Testis (tissue), 2 donors: Measurements from ENCODE around the gene GPATCH11.

Experiments
- POLR2A ChIP-seq: fragments of 450-650 bp; IDR thresholded peaks from one replicate; pipeline ENCODE4 v1.6.1; 2017; ENCODE audit warnings: antibody characterized with exemption, mild to moderate bottlenecking, moderate library complexity
- TF ChIP-seq, protein P1 (sequence below), 3 experiments: fragments of 450-650 bp in 2 of 3; fragments of 200-600 bp in 1 of 3; sonication (generic) in 1 of 3; IDR thresholded peaks; one replicate each; pipeline ENCODE4 v1.5.1; 2016 to 2019; ENCODE audit warnings: antibody characterized with exemption in 3 of 3, mild to moderate bottlenecking in 2 of 3, moderate library complexity in 1 of 3

DNA sequence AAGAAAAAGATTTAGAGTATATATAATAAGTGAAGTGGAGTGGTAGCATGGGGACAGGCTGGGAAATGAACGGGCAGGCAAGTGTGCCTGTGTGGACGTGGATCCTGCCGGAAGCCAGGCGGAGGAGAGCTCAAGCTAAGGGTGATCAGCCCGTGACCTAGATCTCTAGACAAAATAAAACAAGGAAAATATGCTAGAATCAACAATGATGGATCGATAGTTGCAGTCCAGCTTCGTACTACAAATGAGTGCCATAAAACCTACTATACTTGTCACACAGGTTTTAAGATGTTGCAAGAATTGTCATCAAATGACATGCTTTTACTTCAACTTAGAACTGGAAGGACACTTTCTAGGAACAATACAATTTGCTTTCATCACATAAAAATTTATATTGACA, 64.0 kb downstream of the GPATCH11 start:
- TF ChIP-seq, protein P1, sequence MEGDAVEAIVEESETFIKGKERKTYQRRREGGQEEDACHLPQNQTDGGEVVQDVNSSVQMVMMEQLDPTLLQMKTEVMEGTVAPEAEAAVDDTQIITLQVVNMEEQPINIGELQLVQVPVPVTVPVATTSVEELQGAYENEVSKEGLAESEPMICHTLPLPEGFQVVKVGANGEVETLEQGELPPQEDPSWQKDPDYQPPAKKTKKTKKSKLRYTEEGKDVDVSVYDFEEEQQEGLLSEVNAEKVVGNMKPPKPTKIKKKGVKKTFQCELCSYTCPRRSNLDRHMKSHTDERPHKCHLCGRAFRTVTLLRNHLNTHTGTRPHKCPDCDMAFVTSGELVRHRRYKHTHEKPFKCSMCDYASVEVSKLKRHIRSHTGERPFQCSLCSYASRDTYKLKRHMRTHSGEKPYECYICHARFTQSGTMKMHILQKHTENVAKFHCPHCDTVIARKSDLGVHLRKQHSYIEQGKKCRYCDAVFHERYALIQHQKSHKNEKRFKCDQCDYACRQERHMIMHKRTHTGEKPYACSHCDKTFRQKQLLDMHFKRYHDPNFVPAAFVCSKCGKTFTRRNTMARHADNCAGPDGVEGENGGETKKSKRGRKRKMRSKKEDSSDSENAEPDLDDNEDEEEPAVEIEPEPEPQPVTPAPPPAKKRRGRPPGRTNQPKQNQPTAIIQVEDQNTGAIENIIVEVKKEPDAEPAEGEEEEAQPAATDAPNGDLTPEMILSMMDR (IDR thresholded peaks at IDR 0.05) = no peak
- TF ChIP-seq POLR2A = no peak
